Stimulated activated naive CD8-positive, alpha-beta T cell treated with anti-CD3 and anti-CD28 coated beads, Interleukin-15, Interleukin-2, amounts not matched to agents 100 U/mL and 50 U/mL, for 24 hours (primary cell): ENCODE data around the gene SLC4A5.
A peak's percentile ranks its signal among the peaks of the same experiment; 100 is the strongest.

Experiments
- ATAC-seq: fragments of 150-1000 bp; cut with Tn5 transposase; one replicate; pipeline ENCODE4 v1.10.0; 2021
- DNase-seq: peaks from one replicate; pipeline ENCODE4 v3.0.0; 2021

Gene SLC4A5, protein sequence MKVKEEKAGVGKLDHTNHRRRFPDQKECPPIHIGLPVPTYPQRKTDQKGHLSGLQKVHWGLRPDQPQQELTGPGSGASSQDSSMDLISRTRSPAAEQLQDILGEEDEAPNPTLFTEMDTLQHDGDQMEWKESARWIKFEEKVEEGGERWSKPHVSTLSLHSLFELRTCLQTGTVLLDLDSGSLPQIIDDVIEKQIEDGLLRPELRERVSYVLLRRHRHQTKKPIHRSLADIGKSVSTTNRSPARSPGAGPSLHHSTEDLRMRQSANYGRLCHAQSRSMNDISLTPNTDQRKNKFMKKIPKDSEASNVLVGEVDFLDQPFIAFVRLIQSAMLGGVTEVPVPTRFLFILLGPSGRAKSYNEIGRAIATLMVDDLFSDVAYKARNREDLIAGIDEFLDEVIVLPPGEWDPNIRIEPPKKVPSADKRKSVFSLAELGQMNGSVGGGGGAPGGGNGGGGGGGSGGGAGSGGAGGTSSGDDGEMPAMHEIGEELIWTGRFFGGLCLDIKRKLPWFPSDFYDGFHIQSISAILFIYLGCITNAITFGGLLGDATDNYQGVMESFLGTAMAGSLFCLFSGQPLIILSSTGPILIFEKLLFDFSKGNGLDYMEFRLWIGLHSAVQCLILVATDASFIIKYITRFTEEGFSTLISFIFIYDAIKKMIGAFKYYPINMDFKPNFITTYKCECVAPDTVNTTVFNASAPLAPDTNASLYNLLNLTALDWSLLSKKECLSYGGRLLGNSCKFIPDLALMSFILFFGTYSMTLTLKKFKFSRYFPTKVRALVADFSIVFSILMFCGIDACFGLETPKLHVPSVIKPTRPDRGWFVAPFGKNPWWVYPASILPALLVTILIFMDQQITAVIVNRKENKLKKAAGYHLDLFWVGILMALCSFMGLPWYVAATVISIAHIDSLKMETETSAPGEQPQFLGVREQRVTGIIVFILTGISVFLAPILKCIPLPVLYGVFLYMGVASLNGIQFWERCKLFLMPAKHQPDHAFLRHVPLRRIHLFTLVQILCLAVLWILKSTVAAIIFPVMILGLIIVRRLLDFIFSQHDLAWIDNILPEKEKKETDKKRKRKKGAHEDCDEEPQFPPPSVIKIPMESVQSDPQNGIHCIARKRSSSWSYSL

DNA sequence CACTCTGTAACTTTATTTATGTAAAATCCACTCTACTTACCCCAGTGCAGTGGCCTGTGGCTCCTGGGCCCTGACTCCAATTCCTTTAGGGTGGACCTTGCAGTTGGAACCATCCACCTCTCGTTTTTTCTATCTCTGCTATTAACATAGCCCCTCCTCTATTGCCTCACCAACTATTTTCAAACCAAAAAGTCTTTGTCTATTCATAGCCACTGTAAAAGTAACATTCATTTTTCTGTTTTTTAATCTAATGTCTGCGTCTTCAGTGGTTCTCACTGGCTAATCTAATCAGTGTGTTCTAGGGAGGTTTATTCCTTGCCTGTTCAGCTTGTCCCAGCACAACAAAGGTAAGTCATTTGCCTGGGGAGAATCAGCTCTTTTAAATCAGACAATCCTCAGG, at the start of gene SLC4A5:
SLC4A5 (minus strand) TSS at position 101 of the 400 bp plus-strand sequence. CDS start 28,393 bp downstream, outside the sequence.
- no peak for DNase-seq
- ATAC-seq, result no peak

DNA sequence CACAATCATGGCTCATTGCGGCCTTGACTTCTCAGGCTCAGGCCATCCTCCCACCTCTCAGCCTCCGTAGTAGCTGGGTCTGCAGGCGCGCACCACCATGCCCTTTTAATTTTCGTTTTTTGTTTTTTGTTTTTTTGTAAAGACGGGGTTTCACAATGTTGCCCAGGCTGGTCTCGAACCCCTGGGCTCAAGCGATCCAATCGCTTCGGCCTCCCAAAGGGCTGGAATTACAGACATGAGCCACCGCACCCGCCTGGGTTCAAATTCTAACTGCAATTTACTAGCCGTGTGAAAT, 49.2 kb upstream of the SLC4A5 start:
- no peak for DNase-seq
- ATAC-seq, result no peak

DNA sequence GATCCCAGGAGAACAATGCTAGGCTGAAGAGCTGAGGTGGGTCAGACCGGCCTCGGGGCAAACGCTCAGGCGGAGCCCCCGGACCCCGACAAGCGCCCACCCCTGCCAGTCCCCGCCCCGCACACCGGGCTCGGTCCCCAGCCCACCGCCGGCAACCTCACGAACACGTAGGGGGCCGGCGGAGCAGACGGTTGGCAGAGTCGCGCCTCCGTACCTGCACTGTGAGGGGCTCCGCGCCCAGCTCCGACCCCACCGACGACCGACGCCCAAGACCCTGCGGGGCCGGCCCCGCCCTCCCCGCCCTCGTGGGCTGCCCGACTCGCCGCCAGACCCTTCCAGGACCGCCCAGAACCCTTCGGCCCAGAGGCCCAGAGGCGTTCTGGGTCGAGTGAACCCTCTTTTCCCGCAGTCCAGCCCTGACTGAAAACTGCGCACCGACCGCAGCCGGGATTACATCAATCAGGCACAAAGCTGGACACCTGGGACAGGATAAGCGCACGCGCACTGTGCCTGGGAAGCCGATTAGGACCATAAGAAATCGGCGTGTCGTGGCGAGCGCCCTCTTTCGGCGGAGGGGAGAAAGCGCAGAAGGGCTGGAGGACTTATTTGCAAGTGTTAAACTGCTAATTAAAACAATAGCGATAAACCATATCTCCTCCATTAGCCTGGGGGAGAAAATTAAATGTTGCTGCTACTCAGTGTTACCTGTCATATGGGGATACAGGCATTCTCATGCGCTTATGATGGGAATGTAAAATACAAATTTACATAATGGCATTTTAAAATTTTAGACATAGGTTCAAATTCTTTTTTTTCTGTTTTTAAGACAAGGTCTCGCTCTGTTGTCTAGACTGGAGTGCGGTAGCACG, 48.6 kb upstream of the SLC4A5 start:
- DNase-seq (peak; percentile 96), ATAC-seq (peak; percentile 79)

DNA sequence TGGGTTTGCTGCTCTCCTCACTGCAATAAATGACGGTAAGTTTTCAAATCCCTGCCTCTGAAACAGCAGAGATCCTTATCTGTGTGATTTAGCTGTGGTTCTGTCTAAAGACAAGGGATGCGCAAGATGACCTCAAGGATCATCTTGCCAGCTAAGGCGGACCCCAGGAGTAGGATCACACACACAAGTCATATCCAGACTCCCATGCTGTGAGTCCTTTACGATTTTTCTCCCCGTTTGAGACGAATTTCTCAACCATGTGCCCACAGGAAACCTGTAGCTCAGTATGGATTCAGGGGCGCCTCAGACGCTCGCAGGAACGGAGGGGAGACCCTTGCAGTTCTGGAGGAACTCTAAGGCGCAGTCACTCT, 48.0 kb upstream of the SLC4A5 start:
- ATAC-seq, result peak; percentile 24
- DNase-seq, result no peak

DNA sequence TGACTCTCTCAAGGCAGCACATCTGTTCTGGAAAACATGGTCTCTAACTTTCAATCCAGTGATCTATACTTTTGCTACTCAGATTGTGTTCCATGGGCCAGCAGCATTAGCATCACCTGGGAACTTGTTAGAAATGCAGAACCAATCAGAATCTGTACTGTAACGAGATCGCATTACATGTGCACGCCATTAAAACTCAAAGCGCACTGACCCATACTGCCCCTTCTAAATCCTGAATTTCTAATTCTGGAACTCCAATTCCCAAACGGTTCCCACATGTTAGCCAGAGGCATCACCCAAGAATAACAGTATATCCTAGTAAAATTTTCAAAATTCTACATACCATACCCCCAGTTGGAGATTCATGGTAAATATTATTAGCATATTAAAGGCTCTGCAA, 47.4 kb upstream of the SLC4A5 start:
- ATAC-seq (no peak), DNase-seq (no peak)

DNA sequence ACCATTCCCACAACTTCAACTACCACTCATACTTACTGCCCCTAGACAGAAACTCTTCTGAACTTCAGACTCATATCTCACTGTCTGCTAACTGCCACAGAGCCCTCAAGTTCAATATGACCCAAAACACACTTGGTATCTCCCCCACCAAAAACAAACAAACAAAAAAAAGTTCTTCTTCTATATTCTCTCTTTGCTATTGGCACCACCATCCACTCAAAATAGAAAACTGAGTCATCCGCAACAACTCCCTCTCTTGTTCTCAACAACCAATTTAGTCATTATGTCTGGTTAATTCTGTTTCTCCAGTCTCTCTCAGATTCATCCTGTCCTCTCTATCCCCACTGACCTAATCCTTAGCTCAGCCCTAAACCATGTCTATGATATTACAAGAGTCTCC, 44.1 kb upstream of the SLC4A5 start:
- no peak for ATAC-seq
- DNase-seq, result no peak

DNA sequence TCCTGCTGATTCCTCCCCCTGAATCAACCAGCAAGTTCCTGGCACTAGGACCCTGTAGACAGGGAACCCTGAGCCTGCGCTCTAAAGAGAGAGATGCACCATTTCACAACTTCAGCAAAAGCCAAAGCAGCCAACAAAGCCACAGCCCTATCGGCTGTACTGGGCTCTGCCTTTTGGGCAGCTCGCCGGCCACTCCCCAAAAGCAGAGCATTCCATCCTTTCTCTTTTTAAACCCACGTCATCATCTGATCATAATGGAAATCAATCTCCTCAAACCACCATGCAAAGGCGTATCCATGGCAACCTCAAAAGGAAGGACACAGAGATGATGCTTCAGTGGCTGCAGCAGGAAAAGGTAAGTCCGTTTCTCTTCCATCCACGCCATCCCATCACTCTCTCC, 42.2 kb upstream of the SLC4A5 start:
- no peak for DNase-seq

DNA sequence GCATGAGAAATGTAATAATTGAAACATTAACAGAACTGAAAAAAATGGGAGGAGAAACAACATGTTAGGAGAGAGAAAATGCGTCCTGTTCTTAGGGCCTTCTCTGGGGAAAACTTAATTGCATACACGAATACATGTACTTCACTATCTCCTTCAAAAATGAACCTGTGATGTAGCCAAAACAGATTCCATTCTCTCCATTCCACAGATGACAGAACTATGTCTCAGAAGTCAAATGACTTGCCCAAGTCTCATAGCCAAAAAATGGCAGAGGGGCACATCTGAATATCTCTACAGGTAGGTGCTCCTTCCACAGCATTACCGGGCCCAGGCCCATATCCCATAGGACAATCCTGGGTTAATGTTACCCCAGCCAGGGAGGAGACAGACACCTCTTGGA, 40.8 kb upstream of the SLC4A5 start:
- ATAC-seq, result no peak
- no peak for DNase-seq

More for the DNA sequence above, 42.2 kb upstream of the SLC4A5 start:
- no peak for ATAC-seq

DNA sequence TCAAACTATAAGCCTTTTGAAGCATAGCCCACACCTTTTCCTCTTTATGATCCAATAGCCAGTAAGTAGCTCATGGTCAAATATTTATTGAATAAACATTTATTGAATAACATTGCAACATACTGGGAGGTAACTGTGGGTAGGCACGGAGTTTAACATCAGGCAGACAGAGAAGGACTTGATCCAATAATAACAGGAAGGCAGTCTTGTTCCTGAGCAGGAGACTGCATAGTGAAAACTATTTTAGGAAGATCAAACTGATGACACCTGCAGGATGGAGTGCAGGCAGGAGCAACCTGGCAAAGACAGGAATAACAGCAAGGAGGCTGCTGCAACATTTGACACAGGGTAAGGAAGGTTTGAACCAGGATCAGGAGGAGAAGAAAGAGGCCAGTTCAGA, 40.0 kb upstream of the SLC4A5 start:
- DNase-seq, result no peak
- no peak for ATAC-seq

DNA sequence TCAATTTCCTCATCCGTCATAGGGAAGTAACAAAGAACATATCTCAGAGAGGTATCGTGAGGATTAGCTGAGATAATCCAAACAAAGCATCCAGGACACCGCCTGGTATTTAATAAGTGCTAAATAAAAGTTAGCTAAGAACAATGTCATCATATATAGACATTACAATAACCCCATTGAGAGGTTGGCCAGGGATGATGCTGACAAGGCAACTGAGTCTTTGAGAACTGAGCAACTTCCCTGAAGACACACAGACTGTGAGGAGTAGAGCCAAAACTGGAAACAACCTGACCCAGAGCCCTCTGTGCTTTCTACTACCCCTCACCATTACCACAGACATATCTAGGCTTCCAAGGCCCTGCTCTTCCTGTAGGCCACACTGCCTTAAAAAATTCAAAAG, 38.5 kb upstream of the SLC4A5 start:
- ATAC-seq, result no peak

DNA sequence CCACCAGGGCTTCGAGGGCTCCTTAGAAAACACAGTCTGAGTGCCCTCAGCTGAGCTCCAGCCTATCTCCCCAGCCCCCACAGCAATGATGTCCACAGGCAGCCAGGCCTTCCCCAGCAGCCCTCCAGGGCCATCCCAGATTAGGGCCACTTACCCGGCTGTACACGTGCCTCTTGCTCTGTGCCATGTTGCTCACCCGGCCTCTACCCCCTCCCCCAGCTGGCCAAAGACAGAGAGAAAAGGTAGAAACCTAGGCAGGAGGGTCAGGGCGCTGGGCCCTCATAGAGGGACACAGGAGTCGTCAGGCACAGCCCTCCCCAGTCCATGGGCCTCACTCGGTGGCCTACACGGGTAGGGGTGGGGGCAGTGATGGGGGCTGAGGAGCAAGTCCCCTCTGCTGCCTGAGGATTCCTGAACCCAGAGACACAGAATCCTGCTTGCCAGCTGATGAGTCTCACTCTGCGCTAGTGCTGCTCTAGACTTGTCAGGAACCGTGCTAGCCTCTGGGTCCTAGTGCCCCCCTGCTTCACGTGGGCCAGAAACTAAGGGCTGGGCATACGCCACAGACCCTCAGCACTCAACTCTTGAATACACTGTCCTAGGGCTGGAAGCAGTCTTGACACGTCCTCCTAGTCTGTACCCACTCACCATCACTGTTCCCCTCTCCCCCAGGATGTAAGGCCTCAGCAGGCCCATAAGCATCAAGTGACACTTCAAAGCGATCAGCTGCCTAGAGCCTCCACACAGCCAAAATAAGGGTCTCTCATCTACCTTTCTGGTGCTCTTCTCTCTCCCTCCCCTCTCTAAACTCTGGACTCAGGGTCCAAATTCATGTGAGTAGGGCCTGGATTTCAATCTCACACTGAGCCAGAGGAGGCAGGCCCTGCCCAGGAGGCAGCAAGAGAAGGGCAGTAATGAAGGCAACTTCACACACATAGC, 36.9 kb upstream of the SLC4A5 start, which contains the start of gene DCTN1:
DCTN1 (minus strand) TSS at position 461 of the 939 bp plus-strand sequence; CDS start at position 187, 274 bp downstream.
- peak; percentile 9 for DNase-seq
- peak; percentile 75 for ATAC-seq

More for the DNA sequence above, 38.5 kb upstream of the SLC4A5 start:
- no peak for DNase-seq

DNA sequence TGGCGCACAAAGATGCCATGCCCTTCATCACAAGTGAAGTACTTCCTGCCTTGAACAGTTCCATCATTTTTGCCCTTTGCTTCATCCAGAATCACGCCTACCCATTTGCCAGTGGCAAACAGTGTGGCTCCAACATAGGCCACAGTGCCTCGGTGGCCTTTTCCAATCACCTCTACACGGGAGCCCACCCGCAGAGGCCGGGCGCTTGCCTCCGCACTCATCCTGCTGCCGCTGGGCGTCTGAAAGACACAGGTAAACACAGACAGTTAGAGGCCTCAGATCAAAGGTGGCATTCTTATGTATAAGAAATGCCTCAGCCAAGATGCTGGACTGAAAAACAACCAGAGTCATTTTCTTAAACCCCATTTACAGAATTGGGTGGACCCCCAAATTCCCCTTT, 34.8 kb upstream of the SLC4A5 start:
- DNase-seq, result no peak
- no peak for ATAC-seq

DNA sequence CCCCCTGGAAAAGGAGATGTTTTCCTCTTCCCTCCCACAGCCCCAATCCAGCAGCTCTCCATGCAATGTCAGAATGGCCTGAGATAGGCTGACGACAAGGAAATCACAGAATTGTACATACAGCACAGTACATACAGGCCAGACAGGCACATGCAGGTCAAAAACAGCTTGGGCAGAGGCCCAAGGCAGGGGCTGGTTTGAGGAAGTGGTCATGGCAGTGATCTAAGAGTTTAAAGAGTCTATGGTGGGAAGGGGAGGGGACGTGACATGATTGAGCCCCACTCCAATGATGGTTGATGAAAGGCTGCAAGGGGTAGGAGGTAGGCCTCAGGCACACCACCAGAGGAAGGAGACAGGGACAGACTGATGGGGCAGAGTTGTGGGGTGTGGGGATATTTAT, 32.6 kb upstream of the SLC4A5 start:
- ATAC-seq (no peak), DNase-seq (no peak)

DNA sequence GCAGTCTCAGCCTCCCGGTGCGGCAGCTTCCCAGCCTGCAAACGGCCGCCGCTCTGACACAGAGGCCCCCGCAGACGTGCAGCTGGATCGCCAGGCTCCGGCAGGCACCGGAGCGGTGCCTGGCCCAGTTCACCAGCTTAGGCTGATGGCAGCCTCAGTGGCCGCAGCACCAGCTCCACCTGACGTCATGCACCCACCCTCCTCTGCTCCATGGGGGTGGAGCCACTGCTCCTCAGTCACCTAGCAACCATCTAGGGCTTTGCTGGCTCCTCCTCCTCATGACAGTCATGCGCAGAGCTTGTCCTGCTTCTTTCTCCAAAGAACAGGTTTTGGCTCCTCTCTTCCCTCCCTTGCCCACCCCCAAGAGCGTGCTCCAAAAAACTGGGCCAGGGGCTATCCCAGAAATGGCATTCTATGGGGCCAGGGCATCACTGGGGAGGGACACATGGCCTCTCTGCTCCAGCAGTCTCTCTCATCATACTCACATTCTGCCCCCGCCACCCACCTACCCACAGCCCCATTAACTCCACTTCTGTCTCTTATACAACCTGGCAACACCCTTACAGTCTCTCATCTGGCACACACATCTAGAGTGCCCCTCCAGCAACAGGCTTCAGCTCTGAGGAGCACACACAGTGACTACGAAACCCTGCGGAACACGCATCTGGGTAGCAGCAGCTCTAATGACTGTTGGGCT, 31.4 kb upstream of the SLC4A5 start:
- no peak for DNase-seq
- no peak for ATAC-seq

DNA sequence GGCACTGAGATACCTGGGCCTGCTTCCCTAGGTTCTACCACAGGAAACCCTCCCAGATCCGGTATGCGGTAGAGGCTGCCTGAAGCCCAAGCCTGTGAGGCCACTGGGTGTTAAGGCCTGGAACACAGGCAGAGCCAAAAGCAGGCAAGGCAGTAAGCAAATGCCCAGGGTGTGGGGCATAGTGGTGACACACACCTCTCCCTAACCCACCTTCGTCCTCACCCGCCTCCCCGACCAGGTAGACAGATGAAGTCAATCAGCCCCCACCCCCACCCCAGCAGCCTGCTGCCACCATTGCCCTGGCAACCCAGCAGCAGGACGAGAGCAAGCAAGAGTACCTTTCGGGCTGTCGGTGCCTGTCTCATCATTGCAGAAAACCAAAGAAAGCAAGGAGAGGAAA, 30.8 kb upstream of the SLC4A5 start:
- DNase-seq (no peak), ATAC-seq (no peak)

DNA sequence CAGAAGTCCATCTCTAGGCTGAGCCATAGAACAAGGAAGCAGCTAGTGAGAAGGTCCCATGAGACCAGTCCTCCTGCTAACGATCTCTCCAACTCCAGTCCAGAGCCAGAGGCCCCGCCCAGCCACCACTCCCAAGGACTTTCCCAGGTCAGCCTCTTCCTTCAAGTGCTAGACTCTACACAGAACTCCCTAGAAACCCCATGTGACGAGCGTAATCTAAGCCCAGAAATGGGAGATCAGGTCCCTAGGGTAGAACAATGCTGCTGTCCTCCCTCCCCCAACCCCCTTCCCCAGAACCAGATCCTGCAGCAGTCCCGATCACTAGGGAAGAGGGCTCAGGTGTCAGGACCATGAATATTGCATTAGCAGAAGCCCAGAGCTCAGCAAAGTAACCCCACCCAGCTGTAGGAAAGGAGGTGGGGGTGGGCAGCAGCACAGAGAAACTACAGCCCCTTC, 30.0 kb upstream of the SLC4A5 start:
- ATAC-seq (no peak), DNase-seq (no peak)

DNA sequence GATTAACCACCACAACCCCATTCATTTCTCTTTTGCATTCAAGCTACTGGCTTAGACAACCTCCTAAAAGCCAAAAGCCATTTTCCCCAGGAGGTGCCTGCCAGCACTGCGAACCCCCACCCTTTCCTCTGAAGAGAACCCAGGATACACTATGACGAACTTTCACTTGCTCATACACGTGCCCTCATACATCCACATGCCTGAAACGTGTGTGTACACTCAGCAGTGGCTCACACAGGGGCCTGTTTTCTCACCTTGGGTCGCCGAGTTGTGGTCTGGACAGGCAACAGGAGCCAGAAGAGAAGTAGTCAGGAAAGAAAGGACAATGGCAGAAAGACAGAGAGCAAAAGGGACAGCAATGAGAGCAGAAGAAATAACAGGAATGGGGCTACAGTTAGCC, 29.5 kb upstream of the SLC4A5 start:
- ATAC-seq, result no peak
- no peak for DNase-seq

DNA sequence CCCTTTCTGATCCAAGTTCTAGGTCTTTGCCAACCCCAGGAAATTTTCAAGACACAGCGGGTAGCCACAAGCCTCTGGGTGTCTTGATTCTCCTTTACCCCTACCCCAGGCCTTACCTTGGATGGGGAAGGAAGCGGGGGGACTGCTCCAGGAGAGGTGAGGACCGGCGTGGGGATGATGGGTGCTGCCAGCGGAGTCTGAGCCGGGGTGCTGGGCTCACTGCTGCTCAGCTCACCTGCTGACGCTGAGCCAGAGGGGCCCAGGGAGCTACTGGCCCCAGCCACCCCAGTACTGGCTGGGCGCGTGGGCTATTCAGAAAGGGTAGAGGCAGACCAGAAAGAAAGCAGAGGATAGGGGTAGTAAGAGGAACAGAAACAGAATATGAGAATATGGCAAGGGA, 28.2 kb upstream of the SLC4A5 start:
- no peak for ATAC-seq
- DNase-seq, result no peak

DNA sequence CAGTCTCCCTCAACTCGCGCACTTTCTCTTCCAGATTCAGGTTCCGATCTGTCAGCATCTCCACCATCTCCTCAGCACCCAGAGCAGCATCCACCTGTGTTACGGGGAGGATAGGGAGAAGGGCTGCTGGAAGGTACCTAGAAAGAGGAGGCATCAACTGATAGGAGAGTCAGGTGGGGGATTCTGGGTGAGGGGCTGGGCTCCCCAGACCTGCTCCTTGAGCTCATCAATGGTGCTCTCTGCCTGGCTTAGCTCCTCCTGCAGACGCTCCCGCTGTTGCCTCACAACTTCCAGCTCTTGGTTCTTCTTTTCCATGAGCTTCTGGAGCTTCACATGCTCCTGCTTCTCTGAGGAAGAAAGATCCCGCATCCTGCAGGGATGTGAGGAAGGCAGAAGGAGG, 26.8 kb upstream of the SLC4A5 start:
- DNase-seq (no peak), ATAC-seq (no peak)

DNA sequence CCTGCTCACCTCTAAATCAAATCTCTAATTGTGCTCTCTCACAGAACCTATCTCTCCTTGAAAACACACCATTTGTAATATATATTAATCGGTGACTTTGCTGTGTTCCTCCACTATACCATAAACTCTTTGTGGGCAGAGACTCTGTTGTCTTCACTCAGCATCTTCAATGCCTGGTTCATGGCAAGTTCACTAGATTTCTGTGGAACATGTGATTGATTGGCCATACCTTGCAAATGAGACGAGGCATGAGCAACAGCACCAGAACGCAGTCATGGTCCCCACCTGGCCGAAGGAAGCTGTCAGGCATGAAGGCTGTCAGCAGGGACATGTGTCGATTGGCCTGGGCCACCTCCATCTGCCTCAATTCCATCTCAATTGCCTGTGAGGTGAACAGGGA, 25.3 kb upstream of the SLC4A5 start:
- ATAC-seq, result no peak
- DNase-seq, result no peak
